ENCODE measurements around the gene CYFIP1. TPM values are rescaled to one million over a fixed set of nuclear protein-coding genes. Genes with fewer than 3 reads are reported as not detected.
A peak's percentile ranks its signal among the peaks of the same experiment; 100 is the strongest.

The CYFIP1 gene
- total RNA-seq, 1 experiment from 2014 or later = 205 TPM

- H3K36me3 ChIP-seq (ENCODE audit: control insufficient read depth, insufficient read depth, low read length) = no peaks in the 10 kb centered on the region; the same call in 1 of the 2 replicates
- H3K27ac Mint-ChIP-seq (ENCODE audit: unreplicated experiment) = peak overlapping the region; percentile 94
- H3K36me3 Mint-ChIP-seq (ENCODE audit: insufficient read depth, unreplicated experiment) = peaks cover 34% of the 10 kb centered on the region
- no peaks in the 10 kb centered on the region for H3K9me3 ChIP-seq
- ChIA-PET POLR2A (no interaction called here), CTCF (no interaction called here)
- TF ChIP-seq CTCF (IDR thresholded peaks at IDR 0.05; ENCODE audit: insufficient read depth in 1 of 2, low read depth in 1 of 2, low read length in 1 of 2, severe bottlenecking in 1 of 2, unreplicated experiment in 1 of 2) = no peak
- intact Hi-C loops (cut with micrococcal nuclease; ENCODE audit: unreplicated experiment) = loop anchor here (5.0 kb wide), 1 partner anchor 52 kb away; the partner anchor contains the start of gene NIPA1
- peak overlapping the region; percentile 86 for H3K4me3 Mint-ChIP-seq (ENCODE audit: unreplicated experiment)
- peak overlapping the region; percentile 88 for H3K4me3 ChIP-seq (ENCODE audit: low read depth, low read length)
- H3K9me3 Mint-ChIP-seq (ENCODE audit: unreplicated experiment) = no peaks in the 10 kb centered on the region
- no peaks in the 10 kb centered on the region for H3K27me3 ChIP-seq (replicated peaks; ENCODE audit: control insufficient read depth, insufficient read depth, low read length)
- no peaks in the 10 kb centered on the region for H3K27me3 Mint-ChIP-seq (ENCODE audit: insufficient read depth, unreplicated experiment)
- H3K4me1 ChIP-seq = peaks cover 8% of the 10 kb centered on the region
- no TSS peak for BruUV-seq (replicated peaks)
- peaks cover 11% of the 10 kb centered on the region for H3K4me1 Mint-ChIP-seq (ENCODE audit: low read depth, unreplicated experiment)
- no peak for DNase-seq
These were observed 141.0 kb downstream of the CYFIP1 start for GRCh38 chr15:22839046-22839695.

- H3K4me3 Mint-ChIP-seq (ENCODE audit: unreplicated experiment) = peak within 1 kb of the TSS; percentile 86
- TF ChIP-seq CTCF (IDR thresholded peaks at IDR 0.05; ENCODE audit: insufficient read depth in 1 of 2, low read depth in 1 of 2, low read length in 1 of 2, severe bottlenecking in 1 of 2, unreplicated experiment in 1 of 2) = peak in 1 of 2 experiments; percentile 14
- peak within 1 kb of the TSS; percentile 88 for H3K4me3 ChIP-seq (ENCODE audit: low read depth, low read length)
- ChIA-PET POLR2A (interaction anchor here (0.9 to 1.3 kb wide), 5 partner anchors 30 to 201 kb away, joined by 3 to 10 read pairs (median 4); partner anchors contain the start of genes CYFIP1 and TUBGCP5), CTCF (interaction anchor here (0.5 to 0.9 kb wide), 2 partner anchors 13 to 107 kb away, joined by 3 to 4 read pairs; no protein-coding TSS in a partner anchor)
- DNase-seq = peak; percentile 99 to 100
- intact Hi-C loops (cut with micrococcal nuclease; ENCODE audit: unreplicated experiment) = loop anchor here (5.0 kb wide), 1 partner anchor 51 kb away; the partner anchor contains the start of gene NIPA1
- H3K9me3 ChIP-seq = no peaks in the 10 kb centered on the region
- H3K36me3 Mint-ChIP-seq (ENCODE audit: insufficient read depth, unreplicated experiment) = peaks cover 34% of the 10 kb centered on the region
- BruUV-seq (replicated peaks) = no TSS peak
- H3K27me3 ChIP-seq (replicated peaks; ENCODE audit: control insufficient read depth, insufficient read depth, low read length) = no peaks in the 10 kb centered on the region
- H3K27me3 Mint-ChIP-seq (ENCODE audit: insufficient read depth, unreplicated experiment) = no peaks in the 10 kb centered on the region
- peak within 1 kb of the TSS; percentile 94 for H3K27ac Mint-ChIP-seq (ENCODE audit: unreplicated experiment)
- H3K4me1 ChIP-seq = peaks cover 8% of the 10 kb centered on the region
- H3K4me1 Mint-ChIP-seq (ENCODE audit: low read depth, unreplicated experiment) = peaks cover 11% of the 10 kb centered on the region
- no peaks in the 10 kb centered on the region; the same call in 1 of the 2 replicates for H3K36me3 ChIP-seq (ENCODE audit: control insufficient read depth, insufficient read depth, low read length)
- H3K9me3 Mint-ChIP-seq (ENCODE audit: unreplicated experiment) = no peaks in the 10 kb centered on the region
These were observed 141.7 kb downstream of the CYFIP1 start, which contains the start of gene NIPA2 for GRCh38 chr15:22838292-22839042. Gene NIPA2, plus strand, starts transcription at chr15:22838666. Its CDS starts 13,066 bp downstream, at chr15:22851732.

- no peak overlapping the region for H3K4me3 Mint-ChIP-seq (ENCODE audit: unreplicated experiment)
- TF ChIP-seq CTCF (IDR thresholded peaks at IDR 0.05; ENCODE audit: insufficient read depth in 1 of 2, low read depth in 1 of 2, low read length in 1 of 2, severe bottlenecking in 1 of 2, unreplicated experiment in 1 of 2) = no peak
- H3K27me3 Mint-ChIP-seq (ENCODE audit: insufficient read depth, unreplicated experiment) = no peaks in the 10 kb centered on the region
- Histone ChIP-seq H3K4me1 (no peaks in the 10 kb centered on the region), H3K9me3 (no peaks in the 10 kb centered on the region), H3K36me3 (ENCODE audit: control insufficient read depth, insufficient read depth, low read length) (no peaks in the 10 kb centered on the region), H3K27me3 (replicated peaks; ENCODE audit: control insufficient read depth, insufficient read depth, low read length) (no peaks in the 10 kb centered on the region), H3K4me3 (ENCODE audit: low read depth, low read length) (no peak overlapping the region)
- ChIA-PET POLR2A (no interaction called here), CTCF (no interaction called here)
- no TSS peak for BruUV-seq (replicated peaks)
- intact Hi-C loops (cut with micrococcal nuclease; ENCODE audit: unreplicated experiment) = no loop called here
- DNase-seq = no peak
- peaks cover 20% of the 10 kb centered on the region for H3K36me3 Mint-ChIP-seq (ENCODE audit: insufficient read depth, unreplicated experiment)
- no peaks in the 10 kb centered on the region for H3K4me1 Mint-ChIP-seq (ENCODE audit: low read depth, unreplicated experiment)
- H3K27ac Mint-ChIP-seq (ENCODE audit: unreplicated experiment) = no peak overlapping the region
- H3K9me3 Mint-ChIP-seq (ENCODE audit: unreplicated experiment) = no peaks in the 10 kb centered on the region
These were observed 148.7 kb downstream of the CYFIP1 start for GRCh38 chr15:22831473-22831872.
